AG09309 (cell line): ENCODE results near the gene FBXW11.

ENCODE experiments used
- DNase-seq: peaks from one replicate; pipeline ENCODE4 v3.0.0-alpha.2; 2010; ENCODE audit warnings: low read depth
- H3K4me3 ChIP-seq: 2 replicates; pipeline ENCODE4 v1.5.1; 2011; ENCODE audit warnings: mild to moderate bottlenecking, low read depth, low read length, moderate library complexity; ENCODE audit not compliant: control insufficient read depth
- TF ChIP-seq, protein P1 (sequence below): IDR thresholded peaks from 2 replicates; pipeline ENCODE4 v1.5.1; 2011; ENCODE audit warnings: mild to moderate bottlenecking, low read depth, low read length, inconsistent platforms; ENCODE audit not compliant: insufficient read depth, control insufficient read depth; ENCODE audit errors: missing control alignments

The FBXW11 gene

GRCh38 chr5:172050080-172050479 lies 43.6 kb upstream of the FBXW11 start:
- no peak overlapping the region for H3K4me3 ChIP-seq
- DNase-seq = no peak
- TF ChIP-seq, protein P1, sequence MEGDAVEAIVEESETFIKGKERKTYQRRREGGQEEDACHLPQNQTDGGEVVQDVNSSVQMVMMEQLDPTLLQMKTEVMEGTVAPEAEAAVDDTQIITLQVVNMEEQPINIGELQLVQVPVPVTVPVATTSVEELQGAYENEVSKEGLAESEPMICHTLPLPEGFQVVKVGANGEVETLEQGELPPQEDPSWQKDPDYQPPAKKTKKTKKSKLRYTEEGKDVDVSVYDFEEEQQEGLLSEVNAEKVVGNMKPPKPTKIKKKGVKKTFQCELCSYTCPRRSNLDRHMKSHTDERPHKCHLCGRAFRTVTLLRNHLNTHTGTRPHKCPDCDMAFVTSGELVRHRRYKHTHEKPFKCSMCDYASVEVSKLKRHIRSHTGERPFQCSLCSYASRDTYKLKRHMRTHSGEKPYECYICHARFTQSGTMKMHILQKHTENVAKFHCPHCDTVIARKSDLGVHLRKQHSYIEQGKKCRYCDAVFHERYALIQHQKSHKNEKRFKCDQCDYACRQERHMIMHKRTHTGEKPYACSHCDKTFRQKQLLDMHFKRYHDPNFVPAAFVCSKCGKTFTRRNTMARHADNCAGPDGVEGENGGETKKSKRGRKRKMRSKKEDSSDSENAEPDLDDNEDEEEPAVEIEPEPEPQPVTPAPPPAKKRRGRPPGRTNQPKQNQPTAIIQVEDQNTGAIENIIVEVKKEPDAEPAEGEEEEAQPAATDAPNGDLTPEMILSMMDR = no peak

DNA sequence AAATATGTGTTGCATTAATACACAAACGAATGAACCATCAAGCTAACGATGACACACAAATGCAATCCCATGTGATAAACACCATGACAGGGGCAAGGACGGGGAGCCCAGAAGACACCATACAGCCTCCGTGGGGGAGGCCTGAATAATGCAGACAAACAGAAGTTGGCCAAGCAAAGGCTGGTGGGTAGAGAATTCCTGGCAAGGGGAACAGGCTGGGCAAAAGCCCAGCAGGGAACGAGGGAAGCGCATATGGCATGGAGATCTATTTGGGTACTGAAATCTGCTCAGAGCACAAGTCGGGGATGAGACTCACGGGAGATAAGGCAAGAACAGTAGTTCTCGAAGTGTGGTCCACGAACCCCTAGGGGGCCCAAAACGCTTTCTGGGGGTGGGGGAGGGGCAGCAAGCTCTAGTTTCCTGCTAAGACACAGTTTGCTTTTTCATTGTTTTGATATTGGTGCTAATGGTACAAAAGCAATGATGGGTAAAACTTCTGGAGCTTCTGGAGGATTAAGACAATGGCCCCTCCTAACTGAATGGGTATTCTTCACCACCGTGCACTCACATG lies 42.9 kb upstream of the FBXW11 start:
- no peak overlapping the region for H3K4me3 ChIP-seq
- no peak for DNase-seq
- TF ChIP-seq, protein P1 = no peak

DNA sequence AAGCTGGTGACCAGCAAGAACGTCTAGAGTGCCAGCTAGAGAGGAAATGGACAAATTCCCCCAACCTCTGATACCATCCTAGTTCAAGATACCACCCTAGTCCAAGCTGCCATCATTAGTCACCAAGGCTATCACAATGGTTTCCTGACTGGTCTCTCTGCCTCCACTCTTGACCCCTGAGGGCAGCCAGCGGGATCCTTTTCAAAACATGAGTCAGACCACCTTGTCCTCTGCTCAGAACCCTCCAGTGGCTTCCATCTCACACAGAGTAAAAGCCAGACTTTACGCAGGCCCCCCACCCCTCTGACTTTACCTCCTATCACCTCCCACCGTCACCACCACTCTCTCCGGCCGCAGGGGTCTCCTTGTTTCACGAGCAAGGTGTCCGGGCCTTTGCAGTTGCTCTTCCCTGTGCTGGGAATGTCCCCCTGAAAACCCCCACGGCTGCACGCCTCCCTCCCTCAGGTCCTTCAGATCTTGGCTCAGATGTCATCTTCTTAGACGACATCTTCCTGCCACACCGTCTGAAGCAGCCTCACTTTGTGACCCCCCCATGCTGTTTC lies 42.2 kb upstream of the FBXW11 start:
- no peak overlapping the region for H3K4me3 ChIP-seq
- no peak for DNase-seq
- TF ChIP-seq, protein P1 = no peak

DNA sequence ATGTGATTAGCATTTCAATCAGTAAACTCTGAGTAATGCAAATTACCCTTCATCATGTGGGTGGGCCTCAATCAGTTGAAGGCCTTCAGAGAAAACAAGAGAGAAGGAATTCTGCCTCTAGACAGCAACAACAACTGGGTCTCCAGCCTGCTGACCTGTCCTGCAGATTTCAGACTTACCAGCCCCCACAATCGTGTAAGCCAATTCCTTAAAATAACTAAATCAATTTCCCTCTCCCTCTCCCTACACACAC lies 41.7 kb upstream of the FBXW11 start:
- H3K4me3 ChIP-seq = no peak overlapping the region
- TF ChIP-seq, protein P1 = no peak
- DNase-seq = no peak

DNA sequence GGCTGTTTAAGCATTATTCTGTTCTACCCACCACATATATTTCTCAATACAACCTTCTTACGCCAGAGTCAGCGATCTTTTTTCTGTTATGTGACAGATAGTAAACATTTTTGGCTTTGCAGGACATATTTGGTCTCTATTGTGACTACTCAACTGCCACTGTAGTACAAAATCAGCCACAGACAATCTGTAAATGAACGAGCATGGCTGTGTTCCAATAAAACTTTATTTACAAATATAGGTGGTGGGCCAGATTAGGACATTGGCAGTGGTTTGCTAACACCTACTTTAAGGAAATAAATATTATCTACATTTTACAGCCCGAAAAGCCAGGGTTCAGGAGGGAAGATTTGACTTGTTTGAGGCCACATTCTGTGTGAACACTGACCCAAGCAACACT lies 40.2 kb upstream of the FBXW11 start:
- TF ChIP-seq, protein P1 = no peak
- no peak for DNase-seq
- H3K4me3 ChIP-seq = no peak overlapping the region

GRCh38 chr5:172045315-172045632 lies 38.8 kb upstream of the FBXW11 start:
- TF ChIP-seq, protein P1 = no peak
- H3K4me3 ChIP-seq = no peak overlapping the region
- no peak for DNase-seq
